GM13976 (cell line): ENCODE data around the gene TGFBR3L.
"Not testable (repeated sequence)": the region's sequence is repeated elsewhere in the genome, so short reads cannot be mapped to it uniquely, and the experiment has no call there.

Experiments
- DNase-seq: peaks from one replicate; pipeline ENCODE4 v3.0.0; 2012; ENCODE audit warnings: low spot score
- CTCF ChIP-seq: IDR thresholded peaks from 2 replicates; pipeline ENCODE4 v1.5.1; 2012; ENCODE audit warnings: borderline replicate concordance, mild to moderate bottlenecking; ENCODE audit not compliant: insufficient read depth; ENCODE audit errors: extremely low read depth, missing control alignments, control extremely low read depth
- in situ Hi-C: fragments of 300-500 bp; cut with MboI; formaldehyde crosslinking; loops from one replicate; pipeline ENCODE4 v1.12.0; 2022; ENCODE audit warnings: low sequenced_read_pairs, mixed read lengths, inconsistent platforms; ENCODE audit not compliant: unreplicated experiment

TGFBR3L gene

DNA sequence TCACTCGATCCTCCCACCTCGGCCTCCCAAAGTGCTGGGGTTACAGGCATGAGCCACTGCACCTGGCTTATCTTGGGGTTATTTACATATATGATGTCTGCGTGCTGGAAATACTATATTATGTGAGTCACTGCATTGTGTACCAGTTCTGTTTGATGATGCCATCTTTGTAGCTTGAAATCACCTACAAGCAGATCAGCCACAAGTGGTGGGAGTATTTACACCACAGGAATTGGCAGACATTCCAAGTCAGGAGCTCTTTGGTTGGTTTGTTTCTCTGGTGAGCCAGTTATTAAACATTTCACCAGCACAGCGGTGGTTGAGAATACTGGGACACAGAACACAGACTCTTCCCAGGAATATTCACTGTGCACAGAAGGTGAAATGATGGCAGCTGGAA, 33.3 kb downstream of the TGFBR3L start:
- no peak for DNase-seq
- TF ChIP-seq CTCF: no peak
- in situ Hi-C loops: no loop called here

- DNase-seq: no peak
- no peak for TF ChIP-seq CTCF
- in situ Hi-C loops: no loop called here
Measured at GRCh38 chr19:7953060-7953459, 38.4 kb downstream of the TGFBR3L start.

- DNase-seq: no peak
- in situ Hi-C loops: no loop called here
- no peak for TF ChIP-seq CTCF
Measured at GRCh38 chr19:7953576-7953975, 38.9 kb downstream of the TGFBR3L start.

- no peak for DNase-seq
- in situ Hi-C loops: no loop called here
- TF ChIP-seq CTCF: no peak
Measured at GRCh38 chr19:7955696-7956095, 41.1 kb downstream of the TGFBR3L start.

DNA sequence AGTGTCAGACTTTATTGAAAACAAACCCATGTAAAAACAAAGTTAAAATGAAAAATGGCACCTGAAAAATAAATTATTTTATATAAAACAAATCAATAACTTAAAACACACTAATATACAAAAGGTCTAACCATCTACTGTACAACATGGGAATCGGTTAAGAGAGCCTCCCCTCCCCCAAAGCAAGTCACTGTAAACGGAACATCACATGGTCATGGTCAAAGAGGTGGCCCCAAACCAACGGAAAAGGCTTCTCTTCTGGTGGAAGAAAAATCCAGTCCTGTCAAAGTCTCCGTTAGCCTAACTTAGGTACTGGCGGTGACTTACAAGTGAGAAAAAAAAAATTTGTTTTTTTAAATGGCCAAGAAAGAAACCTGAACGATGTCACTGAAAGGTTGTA, 44.6 kb downstream of the TGFBR3L start:
- in situ Hi-C loops: no loop called here
- TF ChIP-seq CTCF: no peak
- no peak for DNase-seq

- DNase-seq, in situ Hi-C loops: not testable (repeated sequence)
Measured at GRCh38 chr19:7961082-7961481, 46.5 kb downstream of the TGFBR3L start.

- TF ChIP-seq CTCF: no peak
- in situ Hi-C loops: no loop called here
- DNase-seq: no peak
Measured at GRCh38 chr19:7961920-7962626, 47.4 kb downstream of the TGFBR3L start.
